Right atrium auricular region (tissue), 2 donors: Measurements from ENCODE around the gene LTBP3. TPM values are rescaled to one million over a fixed set of nuclear protein-coding genes. Genes with fewer than 3 reads are reported as not detected.

Experiments used
- DNase-seq: peaks from one replicate; pipeline ENCODE4 v3.0.0-alpha.2; 2019; ENCODE audit warnings: low spot score
- H3K27ac ChIP-seq, 2 donors: fragments of 200-600 bp; sonication (generic); 1 replicate in 1 of 2; 2 replicates in 1 of 2; pipeline ENCODE4 v1.5.1; 2016 to 2019
- H3K27me3 ChIP-seq, 2 donors: fragments of 200-600 bp; sonication (generic); one replicate each; pipeline versions ENCODE4 v1.5.1 to v1.6.0; 2017 to 2019
- H3K36me3 ChIP-seq: fragments of 200-600 bp; sonication (generic); one replicate; pipeline ENCODE4 v1.5.1; 2016
- H3K4me1 ChIP-seq, 2 donors: fragments of 200-600 bp; sonication (generic); one replicate each; pipeline versions ENCODE4 v1.5.1 to v1.6.0; 2017 to 2019
- H3K4me3 ChIP-seq, 2 donors: fragments of 200-600 bp; sonication (generic); 1 replicate in 1 of 2; 2 replicates in 1 of 2; pipeline ENCODE4 v1.5.1; 2017 to 2019; ENCODE audit warnings: mild to moderate bottlenecking in 1 of 2, moderate library complexity in 1 of 2
- H3K9me3 ChIP-seq, 2 donors: fragments of 200-600 bp; sonication (generic); one replicate each; pipeline ENCODE4 v1.5.1; 2019
- total RNA-seq, 2 donors: library from RNA; depleted of rRNA; stranded (reverse); fragments of >200 nt; gene quantifications; one replicate each; pipeline ENCODE4 v1.1.0, GENCODE V29; 2016
- TF ChIP-seq, protein P1 (sequence below), 2 donors: fragments of 200-600 bp; sonication (generic); IDR thresholded peaks; one replicate each; pipeline ENCODE4 v1.5.1; 2019; ENCODE audit warnings: antibody characterized with exemption in 2 of 2

The LTBP3 gene
- total RNA-seq, 2 donors from 2014 or later = 114 to 161 TPM

DNA sequence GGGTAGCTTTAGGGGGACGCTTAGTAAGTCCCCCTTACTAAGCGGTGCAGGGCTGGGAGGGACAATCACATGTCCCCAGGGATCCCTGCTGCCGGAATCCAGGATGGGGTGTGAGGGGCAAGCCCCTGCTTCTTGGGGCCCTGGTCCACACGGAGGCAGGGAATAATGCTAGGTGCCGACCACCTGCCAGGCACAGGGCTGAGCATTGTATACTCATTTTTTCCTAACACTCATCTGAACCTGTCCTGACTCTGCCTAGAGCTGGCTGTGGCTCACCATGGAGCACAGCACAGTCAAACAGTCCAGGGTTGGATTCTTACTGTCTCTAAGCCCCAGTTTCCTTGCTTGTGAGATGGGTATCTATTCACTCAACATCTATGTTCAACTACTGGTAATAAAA is 1.4 kb upstream of the LTBP3 start:
- Histone ChIP-seq H3K4me3 (no peak overlapping the region), H3K27me3 (no peaks in the 10 kb centered on the region), H3K27ac (peak overlapping the region; percentile 98), H3K9me3 (no peaks in the 10 kb centered on the region), H3K4me1 (peaks cover 0 to 60% of the 10 kb centered on the region in 2 donors), H3K36me3 (no peaks in the 10 kb centered on the region)
- no peak for DNase-seq
- TF ChIP-seq, protein P1, sequence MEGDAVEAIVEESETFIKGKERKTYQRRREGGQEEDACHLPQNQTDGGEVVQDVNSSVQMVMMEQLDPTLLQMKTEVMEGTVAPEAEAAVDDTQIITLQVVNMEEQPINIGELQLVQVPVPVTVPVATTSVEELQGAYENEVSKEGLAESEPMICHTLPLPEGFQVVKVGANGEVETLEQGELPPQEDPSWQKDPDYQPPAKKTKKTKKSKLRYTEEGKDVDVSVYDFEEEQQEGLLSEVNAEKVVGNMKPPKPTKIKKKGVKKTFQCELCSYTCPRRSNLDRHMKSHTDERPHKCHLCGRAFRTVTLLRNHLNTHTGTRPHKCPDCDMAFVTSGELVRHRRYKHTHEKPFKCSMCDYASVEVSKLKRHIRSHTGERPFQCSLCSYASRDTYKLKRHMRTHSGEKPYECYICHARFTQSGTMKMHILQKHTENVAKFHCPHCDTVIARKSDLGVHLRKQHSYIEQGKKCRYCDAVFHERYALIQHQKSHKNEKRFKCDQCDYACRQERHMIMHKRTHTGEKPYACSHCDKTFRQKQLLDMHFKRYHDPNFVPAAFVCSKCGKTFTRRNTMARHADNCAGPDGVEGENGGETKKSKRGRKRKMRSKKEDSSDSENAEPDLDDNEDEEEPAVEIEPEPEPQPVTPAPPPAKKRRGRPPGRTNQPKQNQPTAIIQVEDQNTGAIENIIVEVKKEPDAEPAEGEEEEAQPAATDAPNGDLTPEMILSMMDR (IDR thresholded peaks at IDR 0.05) = no peak

DNA sequence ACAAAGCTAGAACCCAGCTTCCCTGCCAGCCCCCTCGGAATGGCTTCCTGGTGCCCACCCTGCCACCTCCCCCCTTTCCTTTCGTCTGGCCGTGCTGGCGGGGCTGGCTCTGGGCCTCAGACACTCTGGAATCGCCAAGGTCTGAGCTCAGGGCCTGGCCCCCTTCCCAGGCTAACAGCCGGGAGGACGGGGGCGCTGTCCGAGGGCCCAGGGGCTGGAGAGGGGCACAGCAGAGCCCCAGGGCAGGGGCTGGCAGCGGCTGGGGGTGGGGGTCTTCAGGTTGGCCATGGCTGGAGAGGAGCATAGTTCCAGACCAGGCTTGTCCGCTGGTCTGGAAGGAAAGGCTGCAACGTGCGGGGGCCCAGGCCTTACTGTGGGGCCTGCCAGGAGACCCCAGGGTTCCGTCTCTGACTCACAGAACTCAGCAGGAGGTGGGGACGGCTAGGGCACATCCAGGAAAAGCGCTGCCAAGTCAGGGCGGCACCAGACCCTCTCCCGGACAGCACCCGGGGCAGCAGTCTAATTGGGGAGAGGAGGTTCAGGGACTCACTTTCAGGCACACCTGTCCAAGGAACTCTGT is 861 bp upstream of the LTBP3 start:
- TF ChIP-seq, protein P1 (IDR thresholded peaks at IDR 0.05) = peak in 1 of 2 donors; percentile 51
- Histone ChIP-seq H3K27me3 (no peaks in the 10 kb centered on the region), H3K27ac (peak overlapping the region; percentile 98), H3K4me1 (peaks cover 0 to 65% of the 10 kb centered on the region in 2 donors), H3K4me3 (peak overlapping the region; percentile 57 to 70), H3K36me3 (no peaks in the 10 kb centered on the region), H3K9me3 (no peaks in the 10 kb centered on the region)
- DNase-seq = no peak

DNA sequence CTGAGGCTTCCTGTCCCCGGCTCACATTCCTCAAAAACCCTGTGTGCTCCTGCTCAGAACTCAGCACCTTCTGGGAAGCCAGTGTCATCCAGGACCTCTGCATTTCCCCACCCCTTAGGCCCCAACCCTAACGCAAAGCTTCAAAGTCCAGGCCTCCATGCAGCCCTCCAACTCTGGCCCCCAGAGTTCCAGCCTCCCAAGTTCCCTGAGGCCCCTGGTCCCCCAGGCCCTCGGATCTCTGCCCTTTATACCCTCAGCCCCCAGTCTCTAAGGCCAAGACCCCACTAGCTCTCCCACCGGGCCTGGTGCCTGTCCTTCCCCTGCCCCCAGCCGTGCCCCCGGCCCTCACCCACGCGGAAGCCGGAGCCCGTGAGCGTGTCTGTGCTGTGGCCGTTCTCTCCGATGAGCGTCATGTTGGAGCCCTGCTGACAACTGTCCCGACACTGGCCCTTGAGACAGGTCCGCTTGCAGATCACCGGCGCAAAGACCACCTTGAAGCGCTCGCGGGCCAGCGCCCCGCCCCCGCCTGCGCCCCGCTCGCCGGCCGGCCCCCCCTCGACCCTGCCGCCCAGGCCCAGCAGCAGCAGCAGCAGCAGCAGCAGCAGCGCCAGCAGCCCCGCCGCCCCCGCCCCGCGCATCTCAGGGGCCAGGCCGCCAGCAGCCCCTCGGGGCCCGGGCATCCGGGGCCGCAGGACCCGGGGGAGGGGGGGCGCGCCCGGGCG is 718 bp downstream of the LTBP3 start:
- H3K27me3 ChIP-seq = no peaks in the 10 kb centered on the region
- H3K4me3 ChIP-seq = peak overlapping the region; percentile 57 to 70
- H3K27ac ChIP-seq = peak overlapping the region; percentile 98
- DNase-seq = no peak
- peaks cover 8% of the 10 kb centered on the region for H3K36me3 ChIP-seq
- peaks cover 0 to 69% of the 10 kb centered on the region in 2 donors for H3K4me1 ChIP-seq
- TF ChIP-seq, protein P1 (IDR thresholded peaks at IDR 0.05) = no peak
- no peaks in the 10 kb centered on the region for H3K9me3 ChIP-seq

DNA sequence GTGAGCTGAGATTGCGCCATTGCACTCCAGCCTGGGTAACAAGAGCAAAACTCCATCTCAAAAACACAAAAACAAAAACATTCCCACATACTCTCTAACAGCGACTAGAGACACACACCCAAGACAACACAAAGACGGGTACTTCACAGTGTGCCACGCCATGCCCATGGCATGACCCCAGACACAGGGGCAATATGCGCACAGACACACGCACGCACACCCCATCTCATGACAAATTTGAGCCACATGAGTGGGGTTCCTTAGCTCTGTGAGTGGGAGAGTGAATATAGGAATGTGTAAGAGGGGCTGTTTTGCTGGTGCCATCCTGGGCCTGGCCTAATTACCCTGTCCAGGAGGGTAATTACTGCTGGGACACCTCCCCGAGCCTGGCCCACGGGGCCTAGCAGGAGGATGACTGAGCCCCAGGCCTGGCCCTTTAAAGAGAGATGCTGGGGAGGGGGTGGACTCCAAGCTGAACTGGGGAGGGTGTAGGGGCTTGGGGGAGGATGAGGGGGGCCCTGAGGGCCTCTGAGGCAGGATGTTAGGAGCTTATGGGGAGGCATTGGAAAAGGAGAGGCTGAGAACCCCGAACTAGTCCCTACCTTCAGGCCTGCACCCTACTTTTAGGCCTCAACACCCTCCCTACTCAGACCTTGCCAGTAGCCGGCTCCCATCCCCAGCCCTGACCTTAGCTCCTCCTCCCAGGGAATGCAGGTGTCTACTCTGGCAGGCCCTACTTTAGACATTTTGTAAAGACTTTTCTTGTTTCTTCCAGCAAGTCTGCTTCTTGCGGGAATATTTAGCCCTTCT is 1.5 kb downstream of the LTBP3 start:
- TF ChIP-seq, protein P1 (IDR thresholded peaks at IDR 0.05) = no peak
- no peak for DNase-seq
- peak overlapping the region; percentile 57 to 70 for H3K4me3 ChIP-seq
- H3K27me3 ChIP-seq = no peaks in the 10 kb centered on the region
- H3K36me3 ChIP-seq = peaks cover 9% of the 10 kb centered on the region
- H3K27ac ChIP-seq = peak overlapping the region; percentile 98
- no peaks in the 10 kb centered on the region for H3K9me3 ChIP-seq
- H3K4me1 ChIP-seq = peaks cover 0 to 69% of the 10 kb centered on the region in 2 donors

DNA sequence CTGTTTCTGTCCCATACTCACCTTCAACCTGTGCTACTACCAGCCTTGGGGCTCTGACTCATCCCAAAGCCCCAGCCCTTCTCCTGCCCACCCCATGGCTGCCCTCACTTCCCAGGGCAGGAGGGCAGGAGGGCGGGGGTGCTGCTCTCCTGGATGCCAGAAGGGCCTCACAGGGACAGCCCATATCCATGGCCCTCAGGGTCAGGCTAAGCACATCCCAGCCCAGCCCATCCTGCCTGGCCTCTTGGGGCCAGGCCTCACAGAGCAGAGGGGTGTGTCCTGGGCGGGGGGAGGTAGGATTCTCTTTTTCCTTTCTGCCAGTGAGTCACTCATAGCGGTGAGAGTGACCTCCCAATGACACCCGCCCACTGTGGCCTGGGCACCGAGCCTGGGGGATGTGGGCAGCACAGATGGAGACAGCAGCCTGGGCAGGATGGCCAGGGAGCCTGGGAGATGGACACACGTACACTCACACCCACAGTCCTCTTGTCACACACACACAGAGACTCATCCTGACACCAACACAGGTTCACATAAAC is 2.4 kb downstream of the LTBP3 start:
- Histone ChIP-seq H3K4me1 (peaks cover 0 to 64% of the 10 kb centered on the region in 2 donors), H3K4me3 (no peak overlapping the region), H3K9me3 (no peaks in the 10 kb centered on the region), H3K27ac (peak overlapping the region; percentile 98), H3K27me3 (no peaks in the 10 kb centered on the region), H3K36me3 (peaks cover 14% of the 10 kb centered on the region)
- TF ChIP-seq, protein P1 (IDR thresholded peaks at IDR 0.05) = no peak
- DNase-seq = no peak
